SK-N-MC (cell line): Measurements from ENCODE around the gene PLA2G2D.

ENCODE experiments used
- DNase-seq: peaks from one replicate; pipeline ENCODE4 v3.0.0-alpha.2; 2011; ENCODE audit warnings: low read depth, low spot score
- H3K27ac ChIP-seq: fragments of 200-600 bp; sonication (generic); 2 replicates; pipeline ENCODE4 v1.5.1; 2016; ENCODE audit warnings: mixed run types
- H3K36me3 ChIP-seq: fragments of 200-600 bp; sonication (generic); 2 replicates; pipeline ENCODE4 v1.6.1; 2017; ENCODE audit warnings: antibody characterized with exemption, low read length, mixed read lengths; ENCODE audit not compliant: insufficient read depth
- H3K4me3 ChIP-seq: fragments of 200-600 bp; sonication (generic); 2 replicates; pipeline ENCODE4 v1.5.1; 2016
- H3K9ac ChIP-seq: fragments of 200-600 bp; sonication (generic); 2 replicates; pipeline ENCODE4 v1.8.0; 2017; ENCODE audit warnings: mixed run types, mixed read lengths; ENCODE audit not compliant: insufficient read length
- H3K9me3 ChIP-seq: fragments of 200-600 bp; sonication (generic); 2 replicates; pipeline ENCODE4 v1.6.1; 2017; ENCODE audit warnings: low read depth, mild to moderate bottlenecking, antibody characterized with exemption, low read length, moderate library complexity, mixed read lengths
- EZH2 ChIP-seq: fragments of 200-600 bp; sonication (generic); IDR thresholded peaks from one replicate; pipeline ENCODE4 v1.6.1; 2017; ENCODE audit warnings: antibody characterized with exemption
- FOXP2 ChIP-seq: optimal IDR thresholded peaks from 2 replicates; pipeline ENCODE3; 2011; ENCODE audit warnings: mild to moderate bottlenecking, moderate library complexity; ENCODE audit not compliant: insufficient read depth; ENCODE audit errors: extremely low read length, control extremely low read depth
- POLR2AphosphoS5 ChIP-seq: IDR thresholded peaks from 2 replicates; pipeline ENCODE4 v1.6.1; 2012; ENCODE audit warnings: mild to moderate bottlenecking, low read depth, low read length, borderline replicate concordance

The PLA2G2D gene

DNA sequence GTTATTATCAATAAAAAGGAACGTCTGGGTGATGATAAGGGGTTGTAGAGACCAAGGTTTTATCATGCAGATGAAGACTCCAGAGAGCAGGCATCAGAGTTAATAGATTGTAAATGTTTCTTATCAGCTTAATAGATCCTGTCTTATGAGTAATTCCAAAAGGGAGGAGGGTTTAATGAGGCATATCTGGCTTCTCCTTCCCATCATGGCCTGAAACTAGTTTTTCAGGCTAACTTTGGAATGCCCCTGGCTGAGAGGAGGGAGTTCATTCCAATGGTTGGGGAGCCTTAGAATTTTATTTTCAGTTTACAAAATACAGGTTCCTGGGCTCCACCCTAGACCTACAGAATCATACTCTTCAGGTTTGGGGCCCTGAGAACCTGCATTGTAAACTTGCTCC is 13.5 kb downstream of the PLA2G2D start:
- Histone ChIP-seq H3K36me3 (no peaks in the 10 kb centered on the region), H3K9ac (no peak overlapping the region), H3K9me3 (no peaks in the 10 kb centered on the region), H3K27ac (no peak overlapping the region), H3K4me3 (no peak overlapping the region)
- TF ChIP-seq FOXP2 = no peak
- no peak for TF ChIP-seq EZH2
- no peak for TF ChIP-seq POLR2AphosphoS5
- DNase-seq = no peak

DNA sequence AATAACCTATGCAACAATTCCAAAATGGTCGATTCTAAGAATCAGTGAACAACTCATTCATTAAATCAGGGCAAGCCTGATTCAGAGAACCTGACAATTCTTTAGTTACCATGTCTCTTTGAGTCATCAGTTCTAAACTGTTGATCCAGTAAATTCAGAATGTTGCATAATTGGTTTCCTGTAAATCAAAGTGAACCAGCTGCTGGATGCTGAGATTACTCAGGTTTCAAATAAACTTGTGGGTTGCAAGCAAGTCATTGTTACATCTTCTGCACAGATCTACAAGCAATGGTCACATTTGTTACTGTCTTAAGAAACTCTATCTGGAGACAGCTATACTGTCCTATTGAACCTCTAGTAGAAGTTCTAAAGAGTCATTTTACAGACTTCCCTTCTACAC is 16.5 kb downstream of the PLA2G2D start:
- TF ChIP-seq EZH2 (no peak), POLR2AphosphoS5 (no peak), FOXP2 (no peak)
- H3K4me3 ChIP-seq = no peak overlapping the region
- H3K36me3 ChIP-seq = no peaks in the 10 kb centered on the region
- no peak overlapping the region for H3K9ac ChIP-seq
- DNase-seq = no peak
- no peaks in the 10 kb centered on the region for H3K9me3 ChIP-seq
- H3K27ac ChIP-seq = no peak overlapping the region

DNA sequence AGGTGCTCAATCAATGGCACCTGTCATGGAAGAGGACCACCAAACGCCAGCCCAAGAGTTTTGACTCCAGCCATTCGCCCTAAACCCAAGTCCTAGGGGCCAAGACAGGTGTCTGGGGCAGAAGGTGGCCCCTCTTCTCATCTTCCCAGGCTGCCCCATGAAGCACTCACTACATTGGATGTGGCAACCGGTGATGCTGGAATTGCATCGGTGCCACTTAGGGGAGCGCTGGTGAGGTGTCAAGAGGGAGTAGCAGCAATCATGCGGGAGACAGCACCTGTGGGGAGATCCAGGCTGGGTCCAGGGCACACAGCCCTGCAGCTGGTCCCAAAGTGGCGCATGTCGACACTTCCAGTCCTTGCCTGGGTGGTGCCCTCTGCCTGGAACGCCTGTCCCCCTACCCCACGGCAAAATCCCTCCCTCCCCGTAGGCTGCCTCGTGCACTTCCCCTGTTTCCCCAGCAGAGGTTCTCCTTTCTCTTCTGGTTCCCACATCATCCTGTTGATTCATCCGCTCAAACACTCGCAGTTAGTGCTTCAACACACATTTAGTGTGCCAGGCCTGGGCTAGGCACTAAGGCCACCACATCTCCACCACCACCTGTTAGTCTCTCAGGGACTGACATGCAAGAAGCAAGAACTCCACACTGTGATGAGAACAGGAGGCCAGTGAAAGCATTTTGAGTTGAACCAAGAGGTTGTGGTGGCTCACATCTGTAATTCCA is 18.5 kb downstream of the PLA2G2D start:
- Histone ChIP-seq H3K27ac (no peak overlapping the region), H3K9me3 (no peaks in the 10 kb centered on the region), H3K4me3 (no peak overlapping the region), H3K9ac (no peak overlapping the region), H3K36me3 (no peaks in the 10 kb centered on the region)
- DNase-seq = no peak
- TF ChIP-seq POLR2AphosphoS5 (no peak), EZH2 (no peak), FOXP2 (no peak)

DNA sequence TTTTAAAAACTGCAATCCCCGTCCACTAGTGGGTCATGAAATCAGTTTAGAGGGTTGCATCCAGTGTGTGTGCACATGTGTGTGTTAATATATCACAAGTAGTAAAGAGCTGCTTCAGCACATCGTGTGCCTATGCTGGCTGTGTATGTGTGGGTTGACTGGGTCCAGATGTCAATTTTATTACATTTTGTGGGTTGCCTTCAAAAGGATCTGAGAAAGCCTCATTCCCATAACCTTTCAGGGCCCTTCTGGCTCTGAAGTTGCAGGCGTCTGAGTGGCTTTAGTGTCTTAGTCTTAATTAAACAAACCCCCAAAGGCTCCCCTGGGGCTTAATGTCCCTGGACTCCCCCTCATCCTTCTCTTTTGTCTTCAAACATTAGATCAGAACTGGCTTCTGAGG is 19.8 kb downstream of the PLA2G2D start:
- DNase-seq = no peak
- Histone ChIP-seq H3K4me3 (no peak overlapping the region), H3K27ac (no peak overlapping the region), H3K9ac (no peak overlapping the region), H3K36me3 (no peaks in the 10 kb centered on the region), H3K9me3 (no peaks in the 10 kb centered on the region)
- TF ChIP-seq FOXP2 (no peak), POLR2AphosphoS5 (no peak), EZH2 (no peak)

DNA sequence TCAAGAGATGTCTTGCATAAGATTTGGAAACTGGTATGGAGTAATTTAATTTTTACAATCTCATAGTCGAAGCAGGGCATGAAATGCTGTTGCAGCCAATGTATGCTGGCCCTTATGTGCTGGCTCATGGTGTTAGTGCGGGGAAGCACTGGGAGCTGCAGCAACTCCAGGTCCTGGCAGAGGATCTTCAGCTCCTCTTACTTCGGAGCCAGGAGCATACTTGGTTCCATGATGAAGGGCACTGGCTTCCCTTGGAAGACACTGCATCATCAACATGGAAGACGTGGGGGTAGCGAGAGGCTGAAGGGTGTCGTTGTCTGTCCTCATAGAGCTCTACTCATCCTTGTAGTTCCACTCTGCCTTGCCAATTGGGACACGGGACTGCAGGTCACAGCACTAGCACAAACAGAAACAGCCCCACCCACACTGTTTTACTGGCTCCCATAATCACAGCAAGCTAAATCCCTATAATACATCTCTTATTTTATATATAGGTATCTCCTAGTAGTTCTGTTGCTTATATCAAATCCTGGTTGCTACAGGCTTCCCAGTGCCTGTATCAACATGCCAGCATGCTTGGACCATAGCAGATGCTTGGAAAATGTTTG is 22.4 kb downstream of the PLA2G2D start:
- H3K36me3 ChIP-seq = no peaks in the 10 kb centered on the region
- DNase-seq = no peak
- H3K4me3 ChIP-seq = no peak overlapping the region
- H3K9me3 ChIP-seq = no peaks in the 10 kb centered on the region
- H3K9ac ChIP-seq = no peak overlapping the region
- H3K27ac ChIP-seq = no peak overlapping the region
- no peak for TF ChIP-seq EZH2
- no peak for TF ChIP-seq POLR2AphosphoS5
- no peak for TF ChIP-seq FOXP2

DNA sequence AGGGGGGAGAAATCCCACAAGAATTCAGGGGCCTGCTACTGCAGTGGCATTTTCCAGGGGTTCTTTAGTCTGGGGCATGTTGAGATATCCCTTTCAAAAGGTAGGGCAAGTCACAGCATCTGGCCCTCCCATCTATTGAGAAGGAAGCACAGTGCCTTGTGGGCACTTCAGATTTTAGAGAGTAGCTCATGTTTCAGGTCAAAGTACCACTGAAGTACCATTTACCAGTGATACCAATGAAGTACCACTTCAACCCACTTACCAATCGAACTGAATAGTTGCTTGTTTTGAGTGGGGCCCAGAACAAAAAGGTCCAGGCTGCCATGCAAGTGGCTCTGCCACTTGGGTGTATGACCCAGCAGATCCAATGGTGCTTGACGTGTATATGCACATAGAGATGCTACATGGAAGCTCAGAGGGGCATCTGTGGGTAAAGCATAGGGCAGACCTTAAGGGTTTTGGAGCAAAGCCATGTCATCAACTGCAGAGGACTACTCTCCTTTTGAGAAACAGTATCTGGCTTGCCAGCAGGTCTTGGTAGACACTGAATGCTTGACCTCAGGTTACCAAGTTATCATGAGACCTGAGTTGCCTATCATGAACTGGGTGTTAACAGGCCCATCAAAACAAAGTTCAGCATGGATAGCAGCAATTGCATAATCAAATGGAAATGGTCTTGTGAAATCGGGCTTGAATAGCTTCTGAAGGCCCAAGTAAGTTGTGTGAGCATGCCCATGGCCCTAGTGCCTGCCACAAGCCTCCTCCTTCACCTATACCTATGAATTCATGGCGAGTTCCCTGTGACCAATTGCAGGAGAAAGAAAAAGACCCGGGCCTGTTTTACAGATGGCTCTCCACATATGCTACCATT is 23.5 kb downstream of the PLA2G2D start:
- Histone ChIP-seq H3K9ac (no peak overlapping the region), H3K27ac (no peak overlapping the region), H3K4me3 (no peak overlapping the region), H3K36me3 (no peaks in the 10 kb centered on the region), H3K9me3 (no peaks in the 10 kb centered on the region)
- no peak for DNase-seq
- no peak for TF ChIP-seq FOXP2
- no peak for TF ChIP-seq POLR2AphosphoS5
- no peak for TF ChIP-seq EZH2

DNA sequence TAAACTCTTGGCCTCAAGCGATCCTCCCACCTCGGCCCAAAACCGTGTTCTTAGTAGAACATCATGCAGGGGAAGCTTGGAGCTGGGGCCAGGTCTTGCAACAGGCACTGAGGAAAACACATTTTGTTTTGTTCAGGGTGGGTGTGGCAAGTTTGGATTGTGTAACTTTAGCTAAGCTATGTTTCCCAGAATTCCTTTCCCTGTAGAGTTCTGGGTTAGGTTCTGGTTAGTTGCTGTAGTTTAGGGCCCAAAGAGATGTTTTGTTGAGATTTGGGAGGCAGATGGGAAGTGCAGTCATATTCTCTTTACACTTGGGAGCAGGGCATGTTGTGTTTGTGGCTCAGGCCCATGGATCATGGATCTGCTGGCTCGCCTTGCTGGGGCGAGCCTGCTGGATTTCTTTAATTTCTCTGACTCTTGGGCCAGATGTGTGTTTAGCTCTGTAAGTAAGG is 25.4 kb downstream of the PLA2G2D start:
- no peaks in the 10 kb centered on the region for H3K36me3 ChIP-seq
- no peak overlapping the region for H3K27ac ChIP-seq
- H3K9me3 ChIP-seq = no peaks in the 10 kb centered on the region
- TF ChIP-seq FOXP2 (no peak), EZH2 (no peak), POLR2AphosphoS5 (no peak)
- DNase-seq = no peak
- H3K4me3 ChIP-seq = no peak overlapping the region
- H3K9ac ChIP-seq = no peak overlapping the region

DNA sequence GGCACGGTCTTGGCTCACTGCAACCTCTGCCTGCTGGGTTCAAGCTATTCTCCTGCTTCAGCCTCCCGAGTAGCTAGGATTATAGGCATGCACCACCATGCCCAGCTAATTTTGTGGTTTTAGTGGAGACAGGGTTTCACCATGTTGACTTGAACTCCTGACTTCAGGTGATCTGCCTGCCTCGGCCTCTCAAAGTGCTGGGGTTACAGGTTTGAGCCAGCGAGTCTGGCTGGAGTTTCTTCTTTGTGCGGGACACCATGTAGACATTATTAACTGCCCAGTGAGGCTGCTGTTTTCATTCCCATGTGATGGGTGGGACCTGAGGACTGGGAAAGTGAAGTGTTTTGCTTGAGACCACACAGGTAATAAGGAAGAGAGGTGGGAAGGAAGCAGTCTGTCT is 26.0 kb downstream of the PLA2G2D start:
- no peak overlapping the region for H3K27ac ChIP-seq
- no peak for TF ChIP-seq EZH2
- no peak for TF ChIP-seq POLR2AphosphoS5
- TF ChIP-seq FOXP2 = no peak
- H3K9me3 ChIP-seq = no peaks in the 10 kb centered on the region

DNA sequence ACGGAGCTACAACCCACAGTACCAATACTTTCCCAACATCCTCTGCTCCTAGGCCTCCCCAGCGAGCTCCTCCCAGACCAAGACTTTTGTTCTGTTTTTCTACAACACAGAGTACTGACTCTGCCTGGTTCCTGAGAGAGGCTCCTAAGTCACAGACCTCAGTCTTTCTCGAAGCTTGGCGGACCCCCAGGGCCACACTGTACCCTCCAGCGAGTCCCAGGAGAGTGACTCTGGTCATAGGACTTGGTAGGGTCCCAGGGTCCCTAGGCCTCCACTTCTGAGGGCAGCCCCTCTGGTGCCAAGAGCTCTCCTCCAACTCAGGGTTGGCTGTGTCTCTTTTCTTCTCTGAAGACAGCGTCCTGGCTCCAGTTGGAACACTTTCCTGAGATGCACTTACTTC is 28.7 kb downstream of the PLA2G2D start:
- no peak for DNase-seq
- Histone ChIP-seq H3K36me3 (no peaks in the 10 kb centered on the region), H3K4me3 (no peak overlapping the region), H3K27ac (no peak overlapping the region), H3K9ac (no peak overlapping the region), H3K9me3 (no peaks in the 10 kb centered on the region)
- TF ChIP-seq EZH2 (no peak), FOXP2 (no peak), POLR2AphosphoS5 (no peak)

More for the DNA sequence above, 26.0 kb downstream of the PLA2G2D start:
- DNase-seq = no peak
- H3K9ac ChIP-seq = no peak overlapping the region
- H3K4me3 ChIP-seq = no peak overlapping the region
- no peaks in the 10 kb centered on the region for H3K36me3 ChIP-seq
